Measurements from ENCODE around the gene LGI2. TPM values are rescaled to one million over a fixed set of nuclear protein-coding genes. Genes with fewer than 3 reads are reported as not detected.

LGI2 gene
- total RNA-seq, 1 experiment from 2014 or later, result 0.43 TPM

GRCh38 chr4:24973404-24973746 is 57.4 kb downstream of the LGI2 start:
- intact Hi-C loops (cut with micrococcal nuclease; ENCODE audit: unreplicated experiment), result no loop called here
- POLR2A ChIA-PET (ENCODE audit: low non-redundant PET), result no interaction called here

GRCh38 chr4:24971192-24971591 is 59.6 kb downstream of the LGI2 start:
- DNase-seq (ENCODE audit: low spot score), result no peak
- intact Hi-C loops (cut with micrococcal nuclease; ENCODE audit: unreplicated experiment), result no loop called here
- H3K4me1 ChIP-seq (ENCODE audit: insufficient read depth, low read length, poor library complexity, severe bottlenecking), result no peaks in the 10 kb centered on the region
- TF ChIP-seq EZH2 (IDR thresholded peaks at IDR 0.05; ENCODE audit: borderline replicate concordance, low read depth, low read length, poor library complexity, severe bottlenecking) (no peak), CTCF (conservative IDR thresholded peaks at IDR 0.05; ENCODE audit: low read depth, low read length) (no peak)
- H3K9me3 ChIP-seq (ENCODE audit: low read depth, low read length, poor library complexity, severe bottlenecking), result no peaks in the 10 kb centered on the region
- no peak overlapping the region for H3K4me3 ChIP-seq (ENCODE audit: low read depth, low read length, poor library complexity, severe bottlenecking)
- no TSS peak for BruUV-seq (replicated peaks)
- no peaks in the 10 kb centered on the region for H3K27me3 ChIP-seq (replicated peaks; ENCODE audit: insufficient read depth, low read depth, low read length, poor library complexity)
- CTCF ChIA-PET, result no interaction called here
- POLR2A ChIA-PET (ENCODE audit: low non-redundant PET), result no interaction called here
- H3K27ac ChIP-seq (ENCODE audit: low read depth, low read length, poor library complexity, severe bottlenecking), result no peak overlapping the region
- H3K36me3 ChIP-seq (ENCODE audit: insufficient read depth, low read length, poor library complexity, severe bottlenecking), result no peaks in the 10 kb centered on the region

More at GRCh38 chr4:24973404-24973746, 57.4 kb downstream of the LGI2 start:
- CTCF ChIA-PET, result no interaction called here
- Histone ChIP-seq H3K27me3 (replicated peaks; ENCODE audit: insufficient read depth, low read depth, low read length, poor library complexity) (no peaks in the 10 kb centered on the region), H3K9me3 (ENCODE audit: low read depth, low read length, poor library complexity, severe bottlenecking) (no peaks in the 10 kb centered on the region), H3K4me3 (ENCODE audit: low read depth, low read length, poor library complexity, severe bottlenecking) (no peak overlapping the region), H3K4me1 (ENCODE audit: insufficient read depth, low read length, poor library complexity, severe bottlenecking) (no peaks in the 10 kb centered on the region), H3K36me3 (ENCODE audit: insufficient read depth, low read length, poor library complexity, severe bottlenecking) (no peaks in the 10 kb centered on the region), H3K27ac (ENCODE audit: low read depth, low read length, poor library complexity, severe bottlenecking) (no peak overlapping the region)
- DNase-seq (ENCODE audit: low spot score), result no peak
- TF ChIP-seq CTCF (conservative IDR thresholded peaks at IDR 0.05; ENCODE audit: low read depth, low read length), result no peak
- TF ChIP-seq EZH2 (IDR thresholded peaks at IDR 0.05; ENCODE audit: borderline replicate concordance, low read depth, low read length, poor library complexity, severe bottlenecking), result no peak
- BruUV-seq (replicated peaks), result no TSS peak

GRCh38 chr4:24970635-24971034 is 60.1 kb downstream of the LGI2 start:
- ChIA-PET POLR2A (ENCODE audit: low non-redundant PET) (no interaction called here), CTCF (no interaction called here)
- Histone ChIP-seq H3K4me1 (ENCODE audit: insufficient read depth, low read length, poor library complexity, severe bottlenecking) (no peaks in the 10 kb centered on the region), H3K4me3 (ENCODE audit: low read depth, low read length, poor library complexity, severe bottlenecking) (no peak overlapping the region), H3K36me3 (ENCODE audit: insufficient read depth, low read length, poor library complexity, severe bottlenecking) (no peaks in the 10 kb centered on the region), H3K27ac (ENCODE audit: low read depth, low read length, poor library complexity, severe bottlenecking) (no peak overlapping the region), H3K27me3 (replicated peaks; ENCODE audit: insufficient read depth, low read depth, low read length, poor library complexity) (no peaks in the 10 kb centered on the region), H3K9me3 (ENCODE audit: low read depth, low read length, poor library complexity, severe bottlenecking) (peaks cover under 1% of the 10 kb centered on the region)
- no peak for DNase-seq (ENCODE audit: low spot score)
- BruUV-seq (replicated peaks), result no TSS peak
- no peak for TF ChIP-seq CTCF (conservative IDR thresholded peaks at IDR 0.05; ENCODE audit: low read depth, low read length)
- no peak for TF ChIP-seq EZH2 (IDR thresholded peaks at IDR 0.05; ENCODE audit: borderline replicate concordance, low read depth, low read length, poor library complexity, severe bottlenecking)
- intact Hi-C loops (cut with micrococcal nuclease; ENCODE audit: unreplicated experiment), result no loop called here

All from A673 (cell line).